ENCODE measurements around the gene GNLY. TPM values are rescaled to one million over a fixed set of nuclear protein-coding genes. Genes with fewer than 3 reads are reported as not detected.
A peak's percentile ranks its signal among the peaks of the same experiment; 100 is the strongest.

GNLY gene
- total RNA-seq, 4 donors from 2014 or later: 1.7 to 15.3 (median 10.5) TPM; not detected in 1

- no peak for DNase-seq
- Histone ChIP-seq H3K27me3 (no peaks in the 10 kb centered on the region), H3K4me3 (peak overlapping the region in 1 of 4 donors; percentile 21), H3K9me3 (no peaks in the 10 kb centered on the region), H3K36me3 (no peaks in the 10 kb centered on the region), H3K4me1 (peaks cover 0 to 15% (median 6%) of the 10 kb centered on the region in 4 donors), H3K27ac (peak overlapping the region; percentile 34 to 84 (median 56))
- TF ChIP-seq, protein P1, sequence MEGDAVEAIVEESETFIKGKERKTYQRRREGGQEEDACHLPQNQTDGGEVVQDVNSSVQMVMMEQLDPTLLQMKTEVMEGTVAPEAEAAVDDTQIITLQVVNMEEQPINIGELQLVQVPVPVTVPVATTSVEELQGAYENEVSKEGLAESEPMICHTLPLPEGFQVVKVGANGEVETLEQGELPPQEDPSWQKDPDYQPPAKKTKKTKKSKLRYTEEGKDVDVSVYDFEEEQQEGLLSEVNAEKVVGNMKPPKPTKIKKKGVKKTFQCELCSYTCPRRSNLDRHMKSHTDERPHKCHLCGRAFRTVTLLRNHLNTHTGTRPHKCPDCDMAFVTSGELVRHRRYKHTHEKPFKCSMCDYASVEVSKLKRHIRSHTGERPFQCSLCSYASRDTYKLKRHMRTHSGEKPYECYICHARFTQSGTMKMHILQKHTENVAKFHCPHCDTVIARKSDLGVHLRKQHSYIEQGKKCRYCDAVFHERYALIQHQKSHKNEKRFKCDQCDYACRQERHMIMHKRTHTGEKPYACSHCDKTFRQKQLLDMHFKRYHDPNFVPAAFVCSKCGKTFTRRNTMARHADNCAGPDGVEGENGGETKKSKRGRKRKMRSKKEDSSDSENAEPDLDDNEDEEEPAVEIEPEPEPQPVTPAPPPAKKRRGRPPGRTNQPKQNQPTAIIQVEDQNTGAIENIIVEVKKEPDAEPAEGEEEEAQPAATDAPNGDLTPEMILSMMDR (IDR thresholded peaks at IDR 0.05): no peak
- no peak for TF ChIP-seq POLR2A (IDR thresholded peaks at IDR 0.05)
Measured at GRCh38 chr2:85704800-85705679, 10.9 kb downstream of the GNLY start.

DNA sequence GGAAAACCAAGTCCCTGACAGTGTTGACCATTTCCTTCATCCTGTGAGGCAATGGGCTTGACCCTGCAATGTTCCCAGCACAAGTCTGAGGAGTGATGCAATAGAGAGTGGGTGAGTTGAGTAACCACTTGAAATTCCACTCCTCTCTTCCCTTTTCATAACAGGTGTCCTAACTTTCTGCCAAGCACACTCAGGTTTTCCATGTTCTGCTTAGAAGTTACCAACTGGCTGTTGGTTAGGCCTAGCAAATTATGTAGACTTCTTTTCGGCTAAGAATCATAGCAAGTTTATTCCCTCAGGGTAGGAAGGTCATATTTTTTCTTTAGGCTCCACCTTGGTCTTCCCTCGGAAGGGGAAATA is 11.5 kb downstream of the GNLY start:
- H3K9me3 ChIP-seq: no peaks in the 10 kb centered on the region
- no peaks in the 10 kb centered on the region for H3K36me3 ChIP-seq
- H3K27me3 ChIP-seq: no peaks in the 10 kb centered on the region
- no peak for TF ChIP-seq POLR2A (IDR thresholded peaks at IDR 0.05)
- TF ChIP-seq, protein P1 (IDR thresholded peaks at IDR 0.05): no peak
- peak overlapping the region in 3 of 4 donors; percentile 50 to 84 (median 71) for H3K27ac ChIP-seq
- peaks cover 0 to 15% (median 6%) of the 10 kb centered on the region in 4 donors for H3K4me1 ChIP-seq
- H3K4me3 ChIP-seq: no peak overlapping the region
- DNase-seq: peak in 1 of 3 donors; percentile 63

DNA sequence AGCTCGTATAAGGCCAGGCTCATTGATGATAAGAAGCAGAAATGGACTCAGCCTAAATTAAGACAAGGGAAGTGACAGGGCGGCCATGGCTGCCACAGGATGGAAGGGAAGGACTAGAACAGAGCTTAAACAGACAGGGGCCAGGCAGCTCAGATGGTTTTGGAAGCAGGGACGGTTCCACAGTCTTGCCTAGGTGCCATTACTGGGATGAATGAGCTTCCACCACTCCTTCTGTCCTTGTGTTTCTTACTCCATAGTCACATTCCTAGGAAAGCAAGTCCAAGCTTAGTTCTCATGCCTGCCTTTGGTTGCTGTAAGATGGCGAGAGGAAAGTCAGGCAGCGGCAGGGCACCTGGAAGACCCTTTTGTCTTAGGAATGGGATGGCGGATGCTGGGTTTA is 11.9 kb downstream of the GNLY start:
- peak overlapping the region in 2 of 4 donors; percentile 71 to 84 for H3K27ac ChIP-seq
- no peaks in the 10 kb centered on the region for H3K9me3 ChIP-seq
- no peaks in the 10 kb centered on the region for H3K27me3 ChIP-seq
- DNase-seq: no peak
- TF ChIP-seq POLR2A (IDR thresholded peaks at IDR 0.05): no peak
- TF ChIP-seq, protein P1 (IDR thresholded peaks at IDR 0.05): no peak
- H3K4me1 ChIP-seq: peaks cover 0 to 15% (median 6%) of the 10 kb centered on the region in 4 donors
- H3K4me3 ChIP-seq: no peak overlapping the region
- no peaks in the 10 kb centered on the region for H3K36me3 ChIP-seq

DNA sequence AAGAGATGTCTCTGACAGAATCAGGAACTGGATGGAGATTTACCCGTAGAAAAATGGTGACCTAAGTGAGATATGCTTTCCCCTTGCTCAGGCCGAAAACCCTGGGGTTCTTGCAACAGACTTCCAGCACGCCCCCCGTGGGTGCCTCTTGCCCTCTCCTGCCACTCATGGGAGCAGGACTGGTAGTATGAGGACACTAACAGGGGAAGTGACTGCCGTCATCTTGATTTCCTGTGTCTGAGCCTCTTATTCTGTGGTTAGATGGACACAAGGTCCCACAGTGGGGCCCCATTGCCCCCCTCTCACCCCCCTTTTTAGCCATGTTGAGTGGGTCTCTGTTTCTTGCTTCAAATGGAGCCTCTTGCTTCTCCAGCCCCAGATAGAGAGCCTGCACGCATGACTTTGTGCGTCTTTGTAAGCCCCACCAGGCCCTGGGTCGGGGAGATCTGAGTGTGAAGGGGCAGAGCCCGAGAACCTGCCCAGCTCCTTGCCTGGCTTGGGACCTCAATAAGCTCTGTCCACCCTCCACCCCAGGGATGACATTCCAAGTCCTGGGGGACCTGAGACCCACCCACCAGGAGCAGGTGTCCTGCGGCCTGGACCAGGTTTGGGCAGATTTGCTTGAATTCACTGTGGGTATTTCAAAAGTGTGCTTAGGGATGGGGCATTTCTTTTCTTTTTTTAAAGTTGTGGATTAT is 12.6 kb downstream of the GNLY start:
- no peak for TF ChIP-seq POLR2A (IDR thresholded peaks at IDR 0.05)
- TF ChIP-seq, protein P1 (IDR thresholded peaks at IDR 0.05): no peak
- H3K27ac ChIP-seq: peak overlapping the region in 2 of 4 donors; percentile 71 to 84

GRCh38 chr2:85707304-85707703 is 13.1 kb downstream of the GNLY start:
- H3K36me3 ChIP-seq: no peaks in the 10 kb centered on the region

More for the DNA sequence above, 12.6 kb downstream of the GNLY start:
- H3K36me3 ChIP-seq: no peaks in the 10 kb centered on the region
- DNase-seq: peak in 1 of 3 donors; percentile 57
- peaks cover 0 to 15% (median 6%) of the 10 kb centered on the region in 4 donors for H3K4me1 ChIP-seq
- no peaks in the 10 kb centered on the region for H3K27me3 ChIP-seq
- no peak overlapping the region for H3K4me3 ChIP-seq
- H3K9me3 ChIP-seq: no peaks in the 10 kb centered on the region

More at GRCh38 chr2:85707304-85707703, 13.1 kb downstream of the GNLY start:
- no peak for TF ChIP-seq POLR2A (IDR thresholded peaks at IDR 0.05)
- TF ChIP-seq, protein P1 (IDR thresholded peaks at IDR 0.05): peak; percentile 69 to 87 (median 82)
- H3K4me3 ChIP-seq: no peak overlapping the region
- H3K27me3 ChIP-seq: no peaks in the 10 kb centered on the region
- peak in 2 of 3 donors; percentile 60 to 88 for DNase-seq
- no peaks in the 10 kb centered on the region for H3K9me3 ChIP-seq
- H3K4me1 ChIP-seq: peaks cover 0 to 15% (median 6%) of the 10 kb centered on the region in 4 donors
- peak overlapping the region in 2 of 4 donors; percentile 52 to 84 for H3K27ac ChIP-seq

Data from Peyer's patch (tissue), 4 donors.